Stimulated activated CD4-positive, alpha-beta T cell treated with anti-CD3 and anti-CD28 coated beads, Interleukin-1b, Interleukin-23, amount 100 ng/mL, for 48 hours (primary cell): ENCODE data around the gene BCL7B.
"Not testable (repeated sequence)": the region's sequence is repeated elsewhere in the genome, so short reads cannot be mapped to it uniquely, and the experiment has no call there.

Experiments used
- DNase-seq: peaks from one replicate; pipeline ENCODE4 v3.0.0-alpha.2; 2020

Gene BCL7B

DNA sequence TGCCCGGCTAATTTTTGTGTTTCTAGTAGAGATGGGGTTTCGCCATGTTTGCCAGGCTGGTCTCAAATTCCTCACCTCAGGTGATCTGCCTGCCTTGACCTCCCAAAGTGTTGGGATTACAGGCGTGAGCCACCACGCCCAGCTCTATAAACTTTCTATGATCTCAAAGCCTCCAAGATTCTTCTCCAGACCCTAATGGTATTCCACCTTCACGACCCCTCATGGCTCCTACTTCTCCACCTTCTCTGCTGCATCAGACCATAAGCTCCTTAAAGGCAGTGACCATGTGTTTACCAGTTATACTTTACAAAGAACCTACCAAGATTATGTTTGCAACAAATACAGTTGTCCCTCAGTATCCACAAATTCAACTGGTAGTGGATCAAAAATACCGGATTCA lies 25.3 kb downstream of the BCL7B start:
- no peak for DNase-seq

DNA sequence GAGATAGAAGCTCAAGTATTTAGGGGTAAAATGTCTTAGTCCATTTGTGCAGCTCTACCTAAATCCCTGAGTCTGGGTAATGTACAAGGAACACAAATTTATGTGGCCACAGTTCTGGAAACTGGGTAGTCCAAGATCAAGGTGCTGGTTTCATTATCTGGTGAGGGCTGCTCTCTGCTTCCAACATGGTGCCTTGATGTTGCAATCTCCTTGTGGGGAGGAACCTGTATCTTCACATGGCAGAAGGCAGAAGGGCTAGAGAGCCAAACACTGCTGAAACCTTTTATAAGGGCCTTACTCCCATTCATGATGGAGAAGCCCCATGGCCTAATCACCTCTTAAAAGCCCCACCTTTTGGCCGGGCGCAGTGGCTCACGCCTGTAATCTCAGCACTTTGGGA lies 26.7 kb downstream of the BCL7B start:
- no peak for DNase-seq

DNA sequence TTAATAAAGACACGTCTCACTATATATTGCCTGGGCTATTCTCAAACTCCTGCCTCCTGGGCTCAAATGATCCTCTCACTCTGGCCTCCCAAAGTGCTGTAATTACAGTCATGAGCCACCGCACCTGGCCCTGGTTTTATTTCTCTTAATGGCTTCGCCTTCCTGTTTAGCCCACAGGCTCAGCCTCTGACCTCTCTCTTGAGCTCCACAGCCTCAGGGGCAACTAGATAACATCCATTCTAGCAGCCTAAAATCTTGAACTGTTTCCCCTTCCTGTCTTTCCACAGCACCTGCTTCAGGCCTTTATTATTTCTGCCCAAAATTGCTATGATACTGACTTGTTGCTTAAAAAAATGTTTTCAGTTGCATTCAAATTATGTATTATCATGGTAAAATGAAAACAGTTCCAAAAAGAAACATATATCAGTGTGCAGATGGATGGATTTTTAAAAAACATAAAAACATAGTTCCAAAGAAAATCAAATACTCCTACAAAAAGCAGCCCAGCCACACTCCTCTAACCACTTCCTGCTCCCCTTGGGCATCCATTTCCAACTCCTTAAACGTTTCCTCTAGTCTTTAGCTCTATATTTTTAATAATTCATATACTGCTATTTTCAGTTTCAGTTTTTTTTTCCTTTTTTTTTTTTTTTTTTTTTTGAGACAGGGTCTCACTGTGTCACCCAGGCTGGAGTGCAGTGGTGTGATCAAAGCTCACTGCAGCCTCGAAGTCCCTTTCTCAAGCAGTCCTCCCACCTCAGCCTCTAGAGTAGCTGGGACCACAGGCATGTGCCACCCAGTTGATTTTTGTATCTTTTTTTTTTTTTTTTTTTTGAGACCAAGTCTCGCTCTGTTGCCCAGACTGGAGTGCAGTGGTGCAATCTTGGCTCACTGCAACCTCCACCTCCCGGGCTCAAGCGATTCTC lies 30.3 kb downstream of the BCL7B start:
- no peak for DNase-seq

DNA sequence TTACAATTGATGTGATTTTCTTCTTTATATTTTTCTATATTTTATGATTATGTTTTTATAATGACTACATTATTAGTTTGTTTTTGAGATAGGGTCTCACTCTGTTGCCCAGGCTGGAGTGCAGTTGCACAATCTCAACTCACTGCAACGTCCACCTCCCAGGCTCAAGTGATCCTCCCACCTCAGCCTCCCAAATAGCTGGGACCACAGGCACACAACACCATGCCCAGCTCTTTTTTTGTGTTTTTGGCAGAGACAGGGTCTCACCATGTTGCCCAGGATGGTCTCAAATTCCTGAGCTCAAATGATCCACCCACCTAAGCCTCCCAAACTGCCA lies 31.4 kb downstream of the BCL7B start:
- DNase-seq = not testable (repeated sequence)

DNA sequence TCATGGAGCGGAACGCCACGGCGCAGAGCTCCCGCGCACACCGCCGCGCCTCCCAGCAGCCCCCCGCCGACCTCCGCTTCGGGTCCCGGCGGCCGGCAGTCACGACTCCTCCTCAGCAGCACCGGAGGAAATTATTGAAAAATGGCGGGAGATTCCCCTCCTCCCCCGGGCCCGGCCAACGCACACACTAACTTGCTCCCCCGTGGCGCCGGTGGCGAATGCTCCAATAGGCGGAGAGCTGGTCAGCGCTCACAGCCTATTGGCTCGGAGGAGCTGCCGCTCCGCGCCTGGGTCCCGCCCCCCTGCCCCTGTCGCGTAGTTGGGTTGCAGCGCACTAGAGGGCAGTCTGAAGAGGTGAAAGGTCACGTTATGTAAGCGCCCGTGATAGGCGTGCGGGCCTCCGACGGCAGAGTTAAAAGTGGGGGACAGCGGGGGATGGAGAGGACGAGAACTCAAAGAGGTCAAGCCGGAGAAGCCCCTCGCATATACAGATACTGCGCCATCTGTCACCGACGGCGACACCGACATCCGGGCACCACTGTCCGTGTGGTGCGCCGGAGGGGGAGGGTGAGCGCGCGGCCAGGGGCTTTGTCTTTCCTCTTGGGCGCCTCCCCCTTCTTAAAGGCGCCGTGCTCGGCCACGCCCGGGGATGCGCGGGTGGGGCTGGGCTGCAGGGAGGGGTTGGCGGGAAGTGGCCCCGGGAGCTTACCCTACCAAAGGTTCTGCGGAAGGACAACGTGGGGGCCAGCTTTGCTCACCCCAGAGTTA lies 35.2 kb downstream of the BCL7B start, which contains the start of gene BAZ1B:
Gene BAZ1B (minus strand): TSS at position 189 of the 768 bp plus-strand sequence. CDS start 360 bp downstream, outside the sequence.
- peak; percentile 99 for DNase-seq

DNA sequence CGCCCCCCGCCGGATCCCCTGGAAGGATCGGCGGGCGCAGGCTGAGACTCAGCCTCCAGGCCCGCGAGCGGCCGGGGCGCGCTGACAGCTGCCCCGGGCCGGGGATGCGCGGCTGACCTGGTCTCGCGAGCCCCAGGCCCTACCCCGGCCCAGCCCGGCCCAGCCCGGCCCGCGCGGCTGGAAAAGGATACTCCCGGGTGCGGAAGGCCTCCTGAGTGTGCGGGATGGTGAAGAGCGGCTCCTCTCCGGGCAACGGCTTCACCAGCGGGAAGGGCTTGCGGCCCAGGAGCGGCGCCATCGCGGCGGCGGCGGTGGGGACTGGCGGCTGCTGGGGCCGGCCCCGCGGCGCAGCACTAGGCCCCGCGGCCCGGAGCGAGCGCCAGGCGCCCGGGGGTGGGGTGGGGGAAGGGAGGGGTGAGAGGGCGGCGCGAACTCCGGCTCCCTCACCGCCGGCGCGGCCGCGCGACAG lies 35.8 kb downstream of the BCL7B start:
- no peak for DNase-seq

DNA sequence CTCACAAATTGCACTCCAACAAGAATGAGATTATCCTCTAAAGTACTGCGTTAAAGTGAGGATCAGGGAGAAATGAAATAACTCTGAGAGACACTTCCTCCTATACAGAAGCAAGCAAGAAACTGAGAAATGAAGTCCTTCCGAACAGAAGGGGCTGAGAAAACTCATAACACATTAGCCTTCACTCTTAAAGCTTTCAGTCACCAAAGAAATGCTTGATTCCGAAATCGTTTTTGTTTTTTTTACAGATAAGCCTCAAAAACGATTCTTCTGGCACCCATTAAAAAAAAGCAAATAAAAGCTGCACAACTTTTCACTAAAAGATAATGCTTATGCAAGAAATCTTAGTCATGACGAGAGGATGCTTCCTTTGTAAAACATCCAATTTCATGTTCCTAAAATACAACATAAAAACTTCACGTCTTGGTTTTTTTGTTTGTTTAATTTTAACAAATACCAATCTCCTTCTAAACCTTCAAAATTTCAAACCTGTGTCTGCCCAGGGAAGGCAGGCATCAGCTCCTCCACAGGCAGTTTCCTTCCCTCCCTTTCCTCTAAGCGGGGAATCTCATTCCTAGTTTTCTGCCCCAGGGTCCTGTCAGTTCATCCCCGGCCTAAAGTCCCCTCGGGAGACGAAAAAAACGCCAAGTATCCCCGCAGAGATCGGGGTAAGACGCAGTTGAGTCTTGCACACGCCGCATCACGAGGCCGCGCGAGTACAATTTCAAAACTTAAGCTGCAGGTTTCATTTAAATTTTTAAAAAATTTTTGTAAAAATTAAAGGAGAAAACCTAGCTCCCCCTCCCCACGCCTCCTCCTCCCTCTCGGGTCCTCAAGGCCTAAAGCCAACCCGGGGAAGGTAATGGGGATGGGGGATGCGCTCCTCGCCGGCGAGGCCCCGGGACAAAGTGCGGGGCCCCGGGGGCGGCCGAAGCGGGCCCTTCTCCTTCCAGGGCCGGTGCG lies 36.5 kb downstream of the BCL7B start:
- DNase-seq = peak; percentile 5

DNA sequence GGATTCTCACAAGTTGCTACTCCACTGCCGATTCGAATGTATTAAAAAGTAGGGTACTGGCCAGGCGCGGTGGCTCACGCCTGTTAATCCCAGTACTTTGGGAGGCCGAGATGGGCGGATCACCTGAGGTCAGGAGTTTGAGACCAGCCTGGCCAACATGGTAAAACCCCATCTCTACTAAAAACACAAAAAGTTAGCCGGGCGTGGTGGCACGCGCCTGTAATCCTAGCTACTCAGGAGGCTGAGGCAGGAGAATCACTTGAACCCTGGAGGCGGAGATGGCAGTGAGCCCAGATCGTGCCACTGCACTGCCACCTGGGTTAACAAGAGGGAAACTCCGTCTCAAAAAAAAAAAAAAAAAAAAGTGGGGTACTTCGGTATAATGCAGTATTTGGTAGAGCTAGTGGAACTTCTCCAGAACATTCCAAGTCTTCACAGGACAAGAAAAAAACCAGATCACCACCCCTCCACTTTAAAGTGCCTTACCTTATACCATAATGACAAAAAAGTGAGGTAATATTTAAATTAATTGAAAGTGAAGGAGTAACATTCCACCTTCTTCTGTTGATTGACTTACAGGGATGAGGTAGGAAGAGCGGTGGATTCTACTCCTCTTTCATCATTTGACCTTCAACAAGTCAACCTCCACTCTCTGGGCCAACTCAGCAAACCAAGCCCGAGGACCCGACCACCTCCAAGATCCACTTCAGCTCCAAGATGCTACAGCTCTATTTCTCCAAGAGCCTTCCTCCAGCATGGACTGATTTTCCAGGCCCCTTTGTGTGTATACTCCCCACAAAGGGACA lies 37.4 kb downstream of the BCL7B start:
- peak; percentile 33 for DNase-seq

DNA sequence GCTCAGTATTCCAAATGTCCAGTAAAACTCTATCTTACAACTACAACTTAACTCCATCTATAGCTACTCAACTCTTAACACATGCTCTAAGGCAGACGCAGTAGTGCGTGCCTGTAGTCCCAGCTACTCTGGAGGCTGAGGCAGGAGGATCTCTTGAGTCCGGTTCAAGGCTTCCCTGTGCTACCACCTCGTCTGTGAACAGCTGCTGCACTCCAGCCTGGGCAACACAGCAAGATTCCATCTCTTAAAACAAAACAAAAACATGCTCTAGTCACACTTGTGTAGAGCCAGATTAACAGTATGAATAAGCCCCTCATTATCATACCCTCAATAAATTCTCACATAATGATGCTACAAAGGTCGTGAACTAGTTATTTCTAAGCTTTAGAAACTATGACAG lies 39.0 kb downstream of the BCL7B start:
- DNase-seq = no peak

DNA sequence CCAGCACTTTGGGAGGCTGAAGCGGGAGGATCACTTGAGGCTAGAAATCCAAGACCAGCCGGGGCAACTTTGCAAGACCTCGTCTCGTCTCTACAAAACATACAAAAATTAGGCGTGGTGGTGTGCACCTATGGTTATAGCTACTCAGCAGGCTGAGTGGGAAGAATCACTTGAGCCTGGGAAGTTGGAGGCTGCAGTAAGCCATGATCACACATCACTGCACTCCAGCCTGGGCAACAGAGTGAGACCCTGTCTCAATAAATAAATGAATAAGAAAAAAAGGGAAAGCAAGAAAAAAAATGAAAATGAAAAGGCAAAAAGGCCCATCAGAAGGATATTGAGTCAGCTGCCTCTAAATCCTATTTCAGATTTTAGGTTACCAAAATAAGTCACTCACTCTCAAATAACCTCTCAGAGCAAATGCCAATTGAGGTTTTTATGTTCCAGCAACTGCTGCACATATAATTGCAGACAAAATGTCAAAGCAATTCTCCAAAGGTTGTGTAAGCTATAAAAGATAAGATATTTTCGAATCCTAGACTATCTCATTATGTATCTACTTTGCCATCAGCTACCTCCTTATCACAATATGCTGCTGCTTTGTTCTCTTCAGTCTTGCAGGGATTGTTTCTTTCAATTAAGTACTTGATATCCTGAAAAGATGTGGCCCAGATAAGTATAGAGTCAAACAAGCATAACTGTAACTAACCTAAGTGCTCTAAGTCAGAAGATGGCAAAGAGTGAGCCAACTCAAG lies 40.1 kb downstream of the BCL7B start:
- no peak for DNase-seq

DNA sequence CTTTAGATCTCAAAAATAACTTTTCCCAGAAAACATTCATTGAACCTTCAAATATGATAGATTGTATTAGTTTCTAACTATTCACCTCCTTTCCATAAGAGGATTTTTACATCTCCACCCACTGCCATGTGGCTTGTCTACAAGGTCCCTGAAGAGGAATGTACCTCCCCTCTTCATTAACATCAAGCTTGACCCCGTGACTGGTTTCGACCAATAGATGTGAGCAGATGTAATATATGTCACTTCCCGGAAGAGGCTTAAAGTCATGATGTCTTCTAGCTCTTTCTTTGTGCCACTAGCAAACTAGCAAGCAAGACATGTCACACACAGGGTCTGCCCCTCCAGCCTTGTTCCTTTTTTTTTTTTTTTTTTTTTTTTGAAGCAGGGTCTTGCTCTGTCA lies 42.3 kb downstream of the BCL7B start:
- no peak for DNase-seq

DNA sequence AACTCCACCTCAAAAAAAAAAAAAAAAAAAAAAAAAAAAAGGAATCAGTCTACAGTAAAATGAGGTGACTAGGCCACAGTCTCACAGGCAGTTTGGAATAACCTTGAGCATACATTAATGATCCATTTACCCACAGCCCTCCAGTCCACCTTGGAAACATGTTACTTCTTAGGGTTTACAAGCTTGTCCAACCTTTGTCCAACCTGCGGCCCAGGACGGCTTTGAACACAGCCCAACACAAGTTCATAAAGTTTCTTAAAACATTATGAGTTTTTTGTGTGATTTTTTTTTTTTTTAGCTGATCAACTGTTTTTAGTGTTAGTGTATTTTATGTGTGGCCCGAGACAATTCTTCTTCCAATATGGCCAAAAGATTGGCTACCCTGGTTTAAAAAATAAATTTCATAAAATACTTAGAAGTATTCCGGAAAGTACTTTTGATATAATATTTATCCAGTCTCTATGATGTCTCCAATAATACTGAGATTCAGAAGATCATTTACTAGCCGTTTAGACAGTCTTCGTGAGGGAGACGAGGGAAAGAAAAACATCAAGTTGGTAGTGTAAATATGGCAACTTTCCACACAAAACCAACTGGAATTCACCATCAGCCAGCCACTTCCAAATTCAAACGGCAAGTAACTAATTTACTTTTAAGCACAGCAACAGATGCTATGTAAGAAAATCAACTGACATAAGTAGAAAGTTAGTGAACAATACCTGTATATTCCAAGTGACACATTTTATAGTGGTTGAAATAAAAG lies 45.3 kb downstream of the BCL7B start:
- DNase-seq = no peak

DNA sequence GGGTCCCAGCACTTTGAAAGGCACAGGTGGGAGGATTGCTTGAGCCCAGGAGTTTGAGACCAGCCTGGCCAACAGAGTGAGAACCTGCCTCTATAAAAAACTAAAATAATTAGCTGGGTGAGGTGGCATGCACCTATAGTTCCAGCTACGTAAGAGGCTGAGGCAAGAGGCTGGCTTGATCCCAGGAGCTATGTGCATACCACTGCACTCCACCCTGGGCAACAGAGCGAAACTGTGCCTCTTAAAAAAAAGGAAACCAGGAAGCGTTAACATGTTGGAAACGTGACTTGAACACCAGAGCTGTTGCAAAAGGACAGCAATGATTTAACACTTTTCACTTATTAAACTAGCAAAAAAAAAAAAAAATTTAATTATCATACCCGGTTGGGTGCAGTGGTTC lies 48.0 kb downstream of the BCL7B start:
- DNase-seq = no peak

DNA sequence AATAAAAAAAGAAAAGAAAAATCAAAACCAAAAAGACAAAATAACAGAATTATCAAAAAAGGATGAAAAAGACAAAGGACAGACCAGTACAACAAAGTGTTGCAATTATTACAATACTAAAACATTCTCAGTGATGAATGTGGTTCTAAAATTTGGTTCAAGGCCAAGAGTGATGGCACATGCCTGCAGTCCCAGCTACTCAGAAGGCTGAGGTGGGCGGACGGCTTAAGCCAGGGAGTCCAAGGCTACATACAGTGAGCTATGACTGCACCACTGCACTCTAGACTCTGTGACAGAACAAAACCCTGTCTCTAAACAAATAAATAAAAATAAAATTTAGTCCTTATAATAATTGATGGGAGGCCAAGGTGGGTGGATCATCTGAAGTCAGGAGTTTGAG lies 49.9 kb downstream of the BCL7B start:
- DNase-seq = no peak

DNA sequence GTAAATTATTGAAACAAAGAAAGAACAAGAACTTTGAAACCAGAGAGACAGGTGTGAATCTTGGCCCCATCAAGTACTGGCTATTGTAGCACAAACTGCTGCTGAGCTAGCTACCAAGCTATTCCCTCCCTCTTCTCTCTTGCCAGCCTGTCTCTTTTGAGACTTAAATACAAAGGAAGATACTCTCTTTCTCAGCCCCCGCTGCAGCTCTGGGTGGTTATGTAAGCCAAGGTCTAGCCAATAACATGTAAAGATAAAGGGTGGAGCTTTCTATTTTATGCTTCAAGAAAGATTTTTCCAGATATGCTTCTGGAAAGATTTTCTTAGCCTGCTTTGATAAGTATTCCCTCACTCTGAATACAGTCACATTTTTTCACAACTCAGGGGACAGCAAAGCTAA lies 52.6 kb downstream of the BCL7B start:
- no peak for DNase-seq

DNA sequence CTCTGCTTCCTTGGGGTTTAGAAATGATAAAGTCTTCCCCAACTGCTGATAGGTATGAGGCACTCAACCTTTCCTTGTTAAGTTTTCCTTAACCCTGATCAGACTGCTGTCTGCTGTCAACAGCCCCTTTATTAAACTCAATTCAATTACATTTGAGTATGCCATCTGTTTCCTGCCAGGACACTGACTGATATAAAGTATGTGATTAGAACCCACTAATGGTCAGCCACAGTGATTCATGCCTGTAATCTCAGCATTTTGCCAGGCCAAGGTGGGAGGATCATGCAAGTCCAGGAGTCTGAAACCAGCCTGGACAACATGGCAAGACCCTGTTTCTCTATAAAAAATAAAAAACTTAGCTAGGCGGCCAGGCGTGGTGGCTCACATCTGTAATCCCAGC lies 53.5 kb downstream of the BCL7B start:
- no peak for DNase-seq

DNA sequence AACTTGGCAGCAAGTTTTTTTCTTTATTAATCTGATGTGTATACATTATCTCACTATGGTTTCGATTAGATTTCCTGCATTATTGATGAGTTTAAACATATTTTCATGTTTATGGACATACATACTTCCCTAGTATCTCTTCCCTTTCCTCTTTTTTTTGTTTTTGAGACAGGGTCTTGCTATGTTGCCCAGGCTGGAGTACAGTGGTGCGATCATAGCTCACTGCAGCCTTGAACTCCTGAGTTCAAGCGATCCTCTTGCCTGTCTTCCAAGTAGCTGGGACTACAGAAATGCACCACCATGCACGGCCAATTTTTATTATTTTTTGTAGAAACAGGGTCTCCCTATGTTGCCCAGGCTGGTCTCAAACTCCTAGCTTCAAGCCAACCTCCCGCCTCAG lies 54.3 kb downstream of the BCL7B start:
- DNase-seq = no peak

DNA sequence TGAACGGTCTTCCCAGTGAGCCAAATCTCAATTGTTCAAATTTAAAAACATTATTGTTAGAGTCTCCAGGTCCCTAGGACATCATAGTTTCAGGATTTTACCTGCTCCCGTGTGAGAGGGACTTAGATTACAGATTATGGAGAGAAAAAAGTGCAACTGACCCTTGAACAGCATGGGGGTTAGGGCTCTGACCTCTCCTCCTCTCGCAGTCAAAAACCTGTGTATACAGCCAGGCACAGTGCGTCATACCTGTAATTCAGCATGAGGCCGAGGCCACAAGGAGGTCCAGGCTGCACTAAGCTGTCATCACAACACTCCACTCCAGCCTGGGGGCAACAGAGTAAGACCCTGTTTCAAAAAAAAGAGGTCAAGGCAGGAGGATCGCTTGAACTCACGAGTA lies 60.9 kb downstream of the BCL7B start:
- no peak for DNase-seq

DNA sequence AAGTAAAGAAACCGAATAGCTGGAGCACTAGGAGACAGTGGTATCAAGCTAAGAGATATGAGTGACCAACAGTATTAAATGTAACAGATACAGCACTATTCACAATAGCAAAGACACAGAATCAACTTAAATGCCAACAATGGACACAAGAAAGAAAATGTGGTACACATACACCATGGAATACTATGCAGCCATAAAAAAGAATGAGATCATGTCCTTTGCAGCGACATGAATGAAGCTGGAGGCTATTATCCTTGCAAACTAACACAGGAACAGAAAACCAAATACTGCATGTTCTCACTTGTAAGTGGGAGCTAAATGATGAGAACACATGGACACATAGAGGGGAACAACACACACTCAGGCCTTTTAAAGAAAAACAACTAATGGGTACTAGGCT lies 62.0 kb downstream of the BCL7B start:
- not testable (repeated sequence) for DNase-seq

DNA sequence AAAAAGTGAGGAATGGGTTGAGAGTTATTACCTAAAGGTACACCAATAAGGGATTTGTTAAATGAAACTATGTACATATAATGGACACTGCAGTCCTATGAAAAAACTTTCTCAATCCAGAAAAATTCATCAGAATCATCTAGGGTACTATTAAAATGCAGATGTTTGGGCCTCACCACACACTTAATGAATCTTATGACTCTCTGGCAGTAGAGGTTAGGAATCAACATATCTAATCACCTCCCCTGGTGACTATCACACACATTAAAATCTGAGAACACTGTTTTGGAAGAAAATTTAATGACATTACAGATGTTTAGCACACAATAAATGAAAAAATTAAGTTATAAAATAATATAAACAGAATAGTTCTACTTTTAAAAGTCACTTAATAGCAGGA lies 67.5 kb downstream of the BCL7B start:
- DNase-seq = no peak
